Neural cell (in vitro differentiated cells): ENCODE data around the gene PTPRK.

Experiments used
- EP300 ChIP-seq: fragments of 450-650 bp; conservative IDR thresholded peaks from 2 replicates; pipeline ENCODE4 v1.6.1; 2014; ENCODE audit warnings: antibody characterized with exemption, mild to moderate bottlenecking, moderate library complexity; ENCODE audit not compliant: poor library complexity, severe bottlenecking
- EZH2 ChIP-seq: fragments of 200-600, 300-800 bp; shearing (Covaris generic), sonication (generic); IDR thresholded peaks from 2 replicates; pipeline ENCODE4 v1.6.1; 2014; ENCODE audit warnings: antibody characterized with exemption, low read length, borderline replicate concordance, mild to moderate bottlenecking; ENCODE audit not compliant: insufficient read depth, poor library complexity, severe bottlenecking
- POLR2AphosphoS5 ChIP-seq: IDR thresholded peaks from 2 replicates; pipeline ENCODE4 v1.6.1; 2012
- RAD21 ChIP-seq: fragments of 450-650 bp; conservative IDR thresholded peaks from 2 replicates; pipeline ENCODE4 v1.6.1; 2014; ENCODE audit warnings: antibody characterized with exemption, mild to moderate bottlenecking, moderate library complexity
- REST ChIP-seq: IDR thresholded peaks from 2 replicates; pipeline ENCODE4 v1.6.1; 2012; ENCODE audit warnings: borderline replicate concordance
- SMC3 ChIP-seq: fragments of 450-650 bp; conservative IDR thresholded peaks from 2 replicates; pipeline ENCODE4 v1.6.1; 2014; ENCODE audit warnings: antibody characterized with exemption, mild to moderate bottlenecking, moderate library complexity; ENCODE audit not compliant: poor library complexity
- TAF1 ChIP-seq: IDR thresholded peaks from 2 replicates; pipeline ENCODE4 v1.6.1; 2012; ENCODE audit warnings: low read depth
- TF ChIP-seq, protein P1 (sequence below): fragments of 450-650 bp; IDR thresholded peaks from 2 replicates; pipeline ENCODE4 v1.5.1; 2014; ENCODE audit warnings: antibody characterized with exemption, mild to moderate bottlenecking, moderate library complexity; ENCODE audit not compliant: poor library complexity, severe bottlenecking

GRCh38 chr6:128443553-128443952 lies 76.8 kb downstream of the PTPRK start:
- TF ChIP-seq, protein P1, sequence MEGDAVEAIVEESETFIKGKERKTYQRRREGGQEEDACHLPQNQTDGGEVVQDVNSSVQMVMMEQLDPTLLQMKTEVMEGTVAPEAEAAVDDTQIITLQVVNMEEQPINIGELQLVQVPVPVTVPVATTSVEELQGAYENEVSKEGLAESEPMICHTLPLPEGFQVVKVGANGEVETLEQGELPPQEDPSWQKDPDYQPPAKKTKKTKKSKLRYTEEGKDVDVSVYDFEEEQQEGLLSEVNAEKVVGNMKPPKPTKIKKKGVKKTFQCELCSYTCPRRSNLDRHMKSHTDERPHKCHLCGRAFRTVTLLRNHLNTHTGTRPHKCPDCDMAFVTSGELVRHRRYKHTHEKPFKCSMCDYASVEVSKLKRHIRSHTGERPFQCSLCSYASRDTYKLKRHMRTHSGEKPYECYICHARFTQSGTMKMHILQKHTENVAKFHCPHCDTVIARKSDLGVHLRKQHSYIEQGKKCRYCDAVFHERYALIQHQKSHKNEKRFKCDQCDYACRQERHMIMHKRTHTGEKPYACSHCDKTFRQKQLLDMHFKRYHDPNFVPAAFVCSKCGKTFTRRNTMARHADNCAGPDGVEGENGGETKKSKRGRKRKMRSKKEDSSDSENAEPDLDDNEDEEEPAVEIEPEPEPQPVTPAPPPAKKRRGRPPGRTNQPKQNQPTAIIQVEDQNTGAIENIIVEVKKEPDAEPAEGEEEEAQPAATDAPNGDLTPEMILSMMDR = no peak
- TF ChIP-seq EZH2 = no peak
- TF ChIP-seq SMC3 = no peak
- no peak for TF ChIP-seq POLR2AphosphoS5
- no peak for TF ChIP-seq TAF1
- no peak for TF ChIP-seq EP300
- TF ChIP-seq REST = no peak
- no peak for TF ChIP-seq RAD21
